ENCODE results near the gene FAM117A. TPM values are rescaled to one million over a fixed set of nuclear protein-coding genes. Genes with fewer than 3 reads are reported as not detected.

FAM117A gene
- total and polyA plus RNA-seq, 2 of the 8 experiments (the other 6 are each of a cell fraction or from before 2014, with no cell fraction given): 28.4 to 45.7 TPM

DNA sequence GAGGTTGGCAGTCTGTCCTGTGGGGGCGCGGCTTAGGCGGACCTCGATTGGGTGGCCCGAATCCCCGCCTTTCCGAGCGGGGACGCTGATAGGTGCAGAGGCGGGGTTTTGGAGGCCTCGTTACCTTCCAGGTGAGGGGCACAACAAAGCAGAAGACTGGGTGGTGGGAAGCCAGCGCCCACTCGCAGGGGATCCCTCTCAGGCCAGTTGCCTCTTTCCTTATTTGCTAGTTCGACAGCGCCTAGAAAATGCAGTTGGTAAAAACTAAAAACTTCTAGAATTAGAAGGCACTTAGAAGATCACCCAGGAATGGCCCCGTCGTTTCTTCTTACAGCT, 25.3 kb upstream of the FAM117A start (continued):
- TF ChIP-seq ATF2 (IDR thresholded peaks at IDR 0.05; ENCODE audit: low read length): no peak
- no peak for TF ChIP-seq TCF12 (IDR thresholded peaks at IDR 0.05; ENCODE audit: low read depth, low read length)
- TF ChIP-seq PHF8 (conservative IDR thresholded peaks at IDR 0.05; ENCODE audit: low read depth, low read length): no peak
- TF ChIP-seq TBP (IDR thresholded peaks at IDR 0.05; ENCODE audit: low read depth, low read length): no peak

All from H1 (cell line).